Smooth muscle cell (in vitro differentiated cells): ENCODE data around the gene GULP1. TPM values are rescaled to one million over a fixed set of nuclear protein-coding genes. Genes with fewer than 3 reads are reported as not detected.
"Not testable (repeated sequence)": the region's sequence is repeated elsewhere in the genome, so short reads cannot be mapped to it uniquely, and the experiment has no call there.

Experiments used
- DNase-seq: peaks from one replicate; lab custom pipeline; 2025; ENCODE audit not compliant: unreplicated experiment; lab: John Stamatoyannopoulos, UW
- H2AFZ ChIP-seq: fragments of 200-600 bp; sonication (generic); 2 replicates; pipeline ENCODE4 v1.6.0; 2016; ENCODE audit warnings: antibody characterized with exemption, low read depth, mild to moderate bottlenecking
- H3F3A ChIP-seq: fragments of 200-600 bp; sonication (generic); 2 replicates; pipeline ENCODE4 v1.6.0; 2017; ENCODE audit warnings: antibody characterized with exemption, low read depth
- H3K27ac ChIP-seq: fragments of 200-600 bp; sonication (generic); 2 replicates; pipeline ENCODE4 v1.5.1; 2016; ENCODE audit warnings: low read depth, mild to moderate bottlenecking
- H3K27me3 ChIP-seq: fragments of 200-600 bp; sonication (generic); 2 replicates; pipeline ENCODE4 v1.6.1; 2016; ENCODE audit warnings: low read depth, mild to moderate bottlenecking
- H3K36me3 ChIP-seq: fragments of 200-600 bp; sonication (generic); 2 replicates; pipeline ENCODE4 v1.5.1; 2016; ENCODE audit warnings: low read depth
- H3K4me1 ChIP-seq: fragments of 200-600 bp; sonication (generic); 2 replicates; pipeline ENCODE4 v1.5.1; 2016; ENCODE audit warnings: low read depth
- H3K4me2 ChIP-seq: fragments of 200-600 bp; sonication (generic); 2 replicates; pipeline ENCODE4 v1.6.0; 2016; ENCODE audit warnings: mild to moderate bottlenecking
- H3K4me3 ChIP-seq: fragments of 200-600 bp; sonication (generic); 2 replicates; pipeline ENCODE4 v1.5.1; 2016; ENCODE audit warnings: mild to moderate bottlenecking
- H3K79me2 ChIP-seq: fragments of 200-600 bp; sonication (generic); 2 replicates; pipeline ENCODE4 v1.6.0; 2016; ENCODE audit warnings: low read depth, mild to moderate bottlenecking
- H3K9ac ChIP-seq: fragments of 200-600 bp; sonication (generic); 2 replicates; pipeline ENCODE4 v1.6.0; 2016; ENCODE audit warnings: low read depth
- H3K9me3 ChIP-seq: fragments of 200-600 bp; sonication (generic); replicated peaks from 2 replicates; pipeline ENCODE4 v1.5.1; 2016; ENCODE audit warnings: low read depth
- H4K20me1 ChIP-seq: fragments of 200-600 bp; sonication (generic); 2 replicates; pipeline ENCODE4 v1.6.0; 2016; ENCODE audit warnings: low read depth
- CTCF ChIP-seq: fragments of 200-600 bp; sonication (generic); IDR thresholded peaks from 2 replicates; pipeline ENCODE4 v1.5.1; 2017; ENCODE audit warnings: borderline replicate concordance, mild to moderate bottlenecking, antibody characterized with exemption; ENCODE audit not compliant: insufficient read depth, poor library complexity, severe bottlenecking
- WGBS: methylation state at CpG from one replicate; pipeline ENCODE4 v1.1.7; 2016; ENCODE audit warnings: low lambda C conversion rate; 5-methylcytosine and 5-hydroxymethylcytosine counted together
- polyA plus RNA-seq: library from polyadenylated mRNA; unstranded; fragments of >200 nt; fragmentation: Nextera tagmentation; extraction: Ambion mirVana; gene quantifications from 2 replicates; pipeline ENCODE4 v1.2.1, GENCODE V29; 2016
- total RNA-seq: library from RNA; depleted of rRNA; stranded (reverse); fragments of >200 nt; gene quantifications from 2 replicates; pipeline ENCODE4 v1.2.3, GENCODE V29; 2014

The GULP1 gene
- total and polyA plus RNA-seq, 2 experiments from 2014 or later: 40.2 to 115 TPM

GRCh38 chr2:188601391-188601790 lies 309.7 kb downstream of the GULP1 start:
- H3K79me2 ChIP-seq: no peaks in the 10 kb centered on the region
- H2AFZ ChIP-seq: no peak overlapping the region
- peaks cover 34% of the 10 kb centered on the region for H3K4me1 ChIP-seq
- no peak for DNase-seq
- H3K9ac ChIP-seq: no peak overlapping the region
- peaks cover 15% of the 10 kb centered on the region for H3F3A ChIP-seq
- H3K27ac ChIP-seq: peak overlapping the region; percentile 87
- peak overlapping the region; percentile 58 for H3K4me2 ChIP-seq
- no peak for TF ChIP-seq CTCF
- H4K20me1 ChIP-seq: no peaks in the 10 kb centered on the region
- H3K27me3 ChIP-seq: no peaks in the 10 kb centered on the region
- no peaks in the 10 kb centered on the region for H3K9me3 ChIP-seq
- no peak overlapping the region for H3K4me3 ChIP-seq
- WGBS: 56% methylated on average over 2 of the region's 2 CpGs
- no peaks in the 10 kb centered on the region for H3K36me3 ChIP-seq

GRCh38 chr2:188601927-188602326 lies 310.3 kb downstream of the GULP1 start:
- Histone ChIP-seq H3K36me3 (no peaks in the 10 kb centered on the region), H3K4me1 (peaks cover 34% of the 10 kb centered on the region), H3K4me3 (no peak overlapping the region), H3K4me2 (peak overlapping the region; percentile 0), H3K9ac (no peak overlapping the region), H3F3A (peaks cover 15% of the 10 kb centered on the region), H3K79me2 (no peaks in the 10 kb centered on the region), H3K27ac (peak overlapping the region; percentile 87), H3K27me3 (no peaks in the 10 kb centered on the region), H4K20me1 (no peaks in the 10 kb centered on the region), H2AFZ (no peak overlapping the region), H3K9me3 (no peaks in the 10 kb centered on the region)
- no peak for TF ChIP-seq CTCF
- no peak for DNase-seq

GRCh38 chr2:188604579-188604978 lies 312.9 kb downstream of the GULP1 start:
- Histone ChIP-seq H3K4me3 (no peak overlapping the region), H3K79me2 (no peaks in the 10 kb centered on the region), H3K27me3 (no peaks in the 10 kb centered on the region), H2AFZ (no peak overlapping the region), H3F3A (peaks cover 7% of the 10 kb centered on the region), H3K9ac (no peak overlapping the region), H3K4me1 (peaks cover 21% of the 10 kb centered on the region), H3K4me2 (no peak overlapping the region), H3K9me3 (no peaks in the 10 kb centered on the region), H4K20me1 (no peaks in the 10 kb centered on the region), H3K27ac (no peak overlapping the region), H3K36me3 (no peaks in the 10 kb centered on the region)
- DNase-seq: no peak
- 76% methylated on average over 1 of the region's 1 CpG for WGBS
- no peak for TF ChIP-seq CTCF

- H2AFZ ChIP-seq: not testable (repeated sequence)
- WGBS: 95% methylated on average over 31 of the region's 39 CpGs
These were observed 314.2 kb downstream of the GULP1 start for GRCh38 chr2:188605609-188606584.

GRCh38 chr2:188606596-188606995 lies 314.9 kb downstream of the GULP1 start:
- not testable (repeated sequence) for H3K79me2 ChIP-seq, H3K9me3 ChIP-seq, H3K27me3 ChIP-seq, H3K4me1 ChIP-seq, H2AFZ ChIP-seq, H3K36me3 ChIP-seq, H4K20me1 ChIP-seq, H3K27ac ChIP-seq, H3K9ac ChIP-seq, DNase-seq, H3K4me2 ChIP-seq, H3K4me3 ChIP-seq
- whole genome bisulfite sequencing: 97% methylated on average over 24 of the region's 30 CpGs
- H3F3A ChIP-seq: peaks cover 15% of the 10 kb centered on the region

More at GRCh38 chr2:188605609-188606584, 314.2 kb downstream of the GULP1 start:
- not testable (repeated sequence) for H3K27ac ChIP-seq, H3F3A ChIP-seq, H3K4me3 ChIP-seq, H4K20me1 ChIP-seq, DNase-seq, H3K79me2 ChIP-seq, H3K27me3 ChIP-seq, H3K9ac ChIP-seq, H3K36me3 ChIP-seq, H3K4me1 ChIP-seq, H3K4me2 ChIP-seq, H3K9me3 ChIP-seq
